Caco-2 (cell line): ENCODE measurements around the gene FAM83E. TPM values are rescaled to one million over a fixed set of nuclear protein-coding genes. Genes with fewer than 3 reads are reported as not detected.
"Not testable (repeated sequence)": the region's sequence is repeated elsewhere in the genome, so short reads cannot be mapped to it uniquely, and the experiment has no call there.

Experiments
- BruUV-seq: library from RNA; stranded (reverse); fragments of 400-500 nt; replicated peaks from 2 replicates; lab custom pipeline; 2021; lab: Mats Ljungman, UMichigan
- CTCF ChIA-PET: fragments of 300-600 bp; sonication (Branson Sonifier 250); formaldehyde crosslinking; loops from one replicate; lab custom pipeline; 2022; ENCODE audit warnings: antibody characterized with exemption; lab: Charles Lee
- POLR2A ChIA-PET: fragments of 300-600 bp; sonication (Branson Sonifier 250); formaldehyde crosslinking; loops from one replicate; lab custom pipeline; 2022; ENCODE audit warnings: antibody characterized with exemption; lab: Charles Lee
- DNase-seq, 2 experiments: peaks; one replicate each; pipeline versions ENCODE4 v3.0.0 to v3.0.0-alpha.2; 2020 to 2022
- H3K27me3 ChIP-seq: replicated peaks from 2 replicates; pipeline ENCODE4 v1.6.0; 2011; ENCODE audit warnings: low read length; ENCODE audit not compliant: control insufficient read depth, insufficient read depth
- H3K36me3 ChIP-seq: 2 replicates; pipeline ENCODE4 v1.5.1; 2011; ENCODE audit warnings: low read length; ENCODE audit not compliant: control insufficient read depth, insufficient read depth
- H3K4me1 ChIP-seq: fragments of 250-450 bp; sonication (Bioruptor Pico); 2 replicates; pipeline ENCODE4 v1.5.1; 2020; ENCODE audit warnings: mild to moderate bottlenecking
- H3K4me3 ChIP-seq: 2 replicates; pipeline ENCODE4 v1.5.1; 2011; ENCODE audit warnings: low read depth, mild to moderate bottlenecking, control low read depth, low read length
- H3K9me3 ChIP-seq: fragments of 250-450 bp; sonication (Bioruptor Pico); 2 replicates; pipeline ENCODE4 v1.5.1; 2020; ENCODE audit warnings: mild to moderate bottlenecking, moderate library complexity
- H3K27ac Mint-ChIP-seq: one replicate; pipeline ENCODE4 v1.8.0; 2022; ENCODE audit warnings: mixed read lengths; ENCODE audit not compliant: unreplicated experiment
- H3K27me3 Mint-ChIP-seq: one replicate; pipeline ENCODE4 v1.8.0; 2022; ENCODE audit warnings: mixed read lengths; ENCODE audit not compliant: insufficient read depth, unreplicated experiment
- H3K36me3 Mint-ChIP-seq: one replicate; pipeline ENCODE4 v1.8.0; 2022; ENCODE audit warnings: mild to moderate bottlenecking, mixed read lengths; ENCODE audit not compliant: insufficient read depth, unreplicated experiment
- H3K4me1 Mint-ChIP-seq: one replicate; pipeline ENCODE4 v1.8.0; 2022; ENCODE audit warnings: low read depth, mixed read lengths; ENCODE audit not compliant: unreplicated experiment
- H3K4me3 Mint-ChIP-seq: one replicate; pipeline ENCODE4 v1.8.0; 2022; ENCODE audit warnings: mild to moderate bottlenecking, moderate library complexity, mixed read lengths; ENCODE audit not compliant: unreplicated experiment
- H3K9me3 Mint-ChIP-seq: one replicate; pipeline ENCODE4 v1.8.0; 2022; ENCODE audit warnings: mixed read lengths; ENCODE audit not compliant: unreplicated experiment
- intact Hi-C: fragments of 100-400 bp; cut with micrococcal nuclease; formaldehyde crosslinking; loops from one replicate; pipeline ENCODE4 v1.10.0; 2022; ENCODE audit not compliant: unreplicated experiment
- total RNA-seq: library from RNA; stranded (reverse); gene quantifications from 2 replicates; pipeline ENCODE4 v1.2.3, GENCODE V29; 2022
- TF ChIP-seq, protein P1 (sequence below), 2 experiments: fragments of 200-600 bp in 1 of 2; IDR thresholded peaks; 1 replicate in 1 of 2; 2 replicates in 1 of 2; pipeline versions ENCODE4 v1.5.1 to v1.8.0; 2011 to 2022; ENCODE audit warnings: antibody characterized with exemption in 1 of 2, control low read depth in 1 of 2, inconsistent platforms in 1 of 2, low read depth in 1 of 2, low read length in 1 of 2, mild to moderate bottlenecking in 1 of 2, moderate library complexity in 1 of 2; ENCODE audit not compliant: insufficient read depth in 1 of 2, severe bottlenecking in 1 of 2, unreplicated experiment in 1 of 2

The FAM83E gene
- total RNA-seq, 1 experiment from 2014 or later, result 6.8 TPM

DNA sequence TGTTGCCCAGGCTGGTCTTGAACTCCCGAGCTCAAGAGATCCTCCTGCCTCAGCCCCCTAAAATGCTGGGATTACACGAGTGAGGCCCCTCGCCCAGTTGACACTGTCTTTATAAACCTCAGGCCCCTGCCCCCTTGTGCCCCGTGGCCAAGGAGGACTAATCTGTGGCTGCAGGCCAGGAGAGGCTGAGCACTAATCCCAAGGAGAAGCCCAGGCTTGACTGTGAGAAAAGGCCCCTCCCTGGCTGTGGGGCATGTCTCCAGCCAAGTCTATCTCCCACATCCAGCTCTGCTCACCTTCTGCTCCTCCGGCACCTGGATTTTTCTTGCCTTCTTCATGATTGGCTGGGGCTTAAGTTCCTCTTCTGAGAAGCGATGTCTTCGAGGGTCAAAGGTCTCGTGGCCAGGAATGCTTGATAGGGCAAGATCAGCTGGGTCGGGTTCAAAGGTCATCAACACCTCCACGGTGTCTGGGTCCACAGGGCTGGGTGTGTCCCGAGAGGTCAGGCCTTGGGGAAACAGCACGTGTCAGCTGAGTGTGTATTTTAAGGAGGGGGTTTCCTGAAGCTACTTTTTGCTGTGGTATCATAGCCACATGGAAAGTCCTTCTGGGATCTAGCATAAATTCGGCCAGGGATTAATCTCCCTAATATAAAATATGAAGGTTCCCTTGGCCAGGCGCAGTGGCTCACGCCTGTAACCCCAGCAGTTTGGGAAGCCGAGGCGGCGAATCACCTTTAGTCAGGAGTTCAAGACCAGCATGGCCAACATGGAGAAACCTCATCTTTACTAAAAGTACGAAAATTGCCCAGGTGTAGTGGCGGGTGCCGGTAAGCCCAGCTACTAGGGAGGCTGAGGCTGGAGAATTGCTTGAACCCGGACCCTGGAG, 18.5 kb upstream of the FAM83E start:
- Mint-ChIP-seq H3K27me3 (no peaks in the 10 kb centered on the region), H3K9me3 (peaks cover 4% of the 10 kb centered on the region), H3K4me1 (peaks cover 32% of the 10 kb centered on the region), H3K27ac (peak overlapping the region; percentile 93), H3K4me3 (peak overlapping the region; percentile 80), H3K36me3 (peaks cover 83% of the 10 kb centered on the region)
- Histone ChIP-seq H3K9me3 (no peaks in the 10 kb centered on the region), H3K4me1 (peaks cover 43% of the 10 kb centered on the region), H3K27me3 (no peaks in the 10 kb centered on the region), H3K4me3 (no peak overlapping the region), H3K36me3 (0 out of 2 replicates have a peak, but pooled peaks cover 1% of the 10 kb centered on the region)
- ChIA-PET POLR2A (interaction anchor here (0.5 to 2.6 kb wide), 4 partner anchors 9 to 975 kb away, joined by 4 to 37 read pairs (median 13); partner anchors contain the start of genes PPP1R15A, RPL18 and SPHK2), CTCF (interaction anchor here (0.7 to 1.2 kb wide), 3 partner anchors 14 to 242 kb away, joined by 3 to 4 read pairs (median 3); partner anchors contain the start of genes KDELR1, RPL18 and SPHK2)
- DNase-seq, result peak; percentile 93 to 98
- BruUV-seq, result no TSS peak
- intact Hi-C loops, result loop anchor here (1.0 kb wide), 2 partner anchors 9 to 79 kb away; no protein-coding TSS in a partner anchor
- TF ChIP-seq, protein P1, sequence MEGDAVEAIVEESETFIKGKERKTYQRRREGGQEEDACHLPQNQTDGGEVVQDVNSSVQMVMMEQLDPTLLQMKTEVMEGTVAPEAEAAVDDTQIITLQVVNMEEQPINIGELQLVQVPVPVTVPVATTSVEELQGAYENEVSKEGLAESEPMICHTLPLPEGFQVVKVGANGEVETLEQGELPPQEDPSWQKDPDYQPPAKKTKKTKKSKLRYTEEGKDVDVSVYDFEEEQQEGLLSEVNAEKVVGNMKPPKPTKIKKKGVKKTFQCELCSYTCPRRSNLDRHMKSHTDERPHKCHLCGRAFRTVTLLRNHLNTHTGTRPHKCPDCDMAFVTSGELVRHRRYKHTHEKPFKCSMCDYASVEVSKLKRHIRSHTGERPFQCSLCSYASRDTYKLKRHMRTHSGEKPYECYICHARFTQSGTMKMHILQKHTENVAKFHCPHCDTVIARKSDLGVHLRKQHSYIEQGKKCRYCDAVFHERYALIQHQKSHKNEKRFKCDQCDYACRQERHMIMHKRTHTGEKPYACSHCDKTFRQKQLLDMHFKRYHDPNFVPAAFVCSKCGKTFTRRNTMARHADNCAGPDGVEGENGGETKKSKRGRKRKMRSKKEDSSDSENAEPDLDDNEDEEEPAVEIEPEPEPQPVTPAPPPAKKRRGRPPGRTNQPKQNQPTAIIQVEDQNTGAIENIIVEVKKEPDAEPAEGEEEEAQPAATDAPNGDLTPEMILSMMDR (IDR thresholded peaks at IDR 0.05; ENCODE audit: insufficient read depth in 1 of 2, low read depth in 1 of 2, low read length in 1 of 2, severe bottlenecking in 1 of 2, unreplicated experiment in 1 of 2), result no peak

DNA sequence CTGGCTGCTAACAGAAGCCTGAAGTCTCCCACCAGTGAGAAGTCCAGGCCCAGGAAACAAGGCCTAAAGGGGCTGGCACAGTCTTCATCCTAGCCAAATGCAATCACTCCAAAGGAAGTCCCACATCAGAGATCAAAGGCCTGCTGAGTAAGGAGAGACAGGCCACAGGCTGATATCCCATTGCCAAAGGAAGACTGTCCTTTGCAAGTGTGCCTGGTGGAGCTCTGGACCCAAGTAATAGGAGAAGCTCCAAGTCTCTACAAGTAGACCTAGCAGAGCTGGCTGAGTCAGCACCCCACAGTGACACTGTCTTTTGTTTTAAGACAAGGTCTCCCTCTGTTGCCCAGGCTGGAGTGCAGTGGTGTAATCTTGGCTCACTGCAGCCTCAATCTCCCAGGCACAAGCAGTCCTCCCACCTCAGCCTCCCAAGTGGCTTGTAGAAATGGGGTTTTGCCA, 17.8 kb upstream of the FAM83E start:
- no peaks in the 10 kb centered on the region for H3K9me3 ChIP-seq
- POLR2A ChIA-PET, result interaction anchor here (2.5 to 2.6 kb wide), 2 partner anchors 9 to 15 kb away, joined by 21 to 37 read pairs; partner anchors contain the start of genes RPL18 and SPHK2
- BruUV-seq, result no TSS peak

DNA sequence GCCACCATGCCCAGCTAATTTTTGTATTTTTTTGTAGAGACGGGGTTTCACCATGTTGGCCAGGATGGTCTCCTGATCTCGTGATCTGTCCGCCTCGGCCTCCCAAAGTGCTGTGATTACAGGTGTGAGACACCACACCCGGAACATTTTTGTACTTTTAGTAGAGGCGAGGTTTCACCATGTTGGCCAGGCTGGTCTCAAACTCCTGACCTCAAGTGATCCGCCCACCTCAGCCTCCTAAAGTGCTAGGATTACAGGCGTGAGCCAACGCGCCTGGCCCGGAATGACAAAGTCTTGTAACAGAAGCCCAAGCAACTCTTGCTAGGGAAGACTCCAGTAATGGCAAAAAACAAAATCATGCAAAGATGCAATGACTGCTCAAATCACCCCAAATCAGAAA, 17.4 kb upstream of the FAM83E start:
- BruUV-seq, H3K9me3 Mint-ChIP-seq, H3K4me3 ChIP-seq, H3K9me3 ChIP-seq, H3K27me3 Mint-ChIP-seq, CTCF ChIA-PET, DNase-seq, H3K36me3 ChIP-seq, H3K27me3 ChIP-seq, intact Hi-C loops: not testable (repeated sequence)
- Mint-ChIP-seq H3K27ac (peak overlapping the region; percentile 93), H3K4me1 (peaks cover 33% of the 10 kb centered on the region), H3K36me3 (peaks cover 83% of the 10 kb centered on the region), H3K4me3 (peak overlapping the region; percentile 50)
- H3K4me1 ChIP-seq, result peaks cover 53% of the 10 kb centered on the region
- POLR2A ChIA-PET, result interaction anchor here (0.5 to 2.5 kb wide), 3 partner anchors 8 to 708 kb away, joined by 3 to 21 read pairs (median 6); partner anchors contain the start of genes RPL18 and SPHK2

More for the DNA sequence above, 17.8 kb upstream of the FAM83E start:
- no peaks in the 10 kb centered on the region for H3K9me3 Mint-ChIP-seq
- Histone ChIP-seq H3K27me3 (no peaks in the 10 kb centered on the region), H3K4me3 (no peak overlapping the region), H3K4me1 (peaks cover 48% of the 10 kb centered on the region), H3K36me3 (0 out of 2 replicates have a peak, but pooled peaks cover 1% of the 10 kb centered on the region)
- intact Hi-C loops, result loop anchor here (1.0 kb wide), 2 partner anchors 8 to 78 kb away; no protein-coding TSS in a partner anchor
- H3K27ac Mint-ChIP-seq, result peak overlapping the region; percentile 93
- H3K27me3 Mint-ChIP-seq, result no peaks in the 10 kb centered on the region
- H3K4me1 Mint-ChIP-seq, result peaks cover 29% of the 10 kb centered on the region
- peak overlapping the region; percentile 80 for H3K4me3 Mint-ChIP-seq
- DNase-seq, result peak in 1 of 2 experiments; percentile 48
- TF ChIP-seq, protein P1 (IDR thresholded peaks at IDR 0.05; ENCODE audit: insufficient read depth in 1 of 2, low read depth in 1 of 2, low read length in 1 of 2, severe bottlenecking in 1 of 2, unreplicated experiment in 1 of 2), result no peak
- peaks cover 83% of the 10 kb centered on the region for H3K36me3 Mint-ChIP-seq
- CTCF ChIA-PET, result interaction anchor here (0.7 kb wide), 1 partner anchor 73 kb away, joined by 3 read pairs; no protein-coding TSS in a partner anchor
